Measurements from ENCODE around the gene NHS.

DNA sequence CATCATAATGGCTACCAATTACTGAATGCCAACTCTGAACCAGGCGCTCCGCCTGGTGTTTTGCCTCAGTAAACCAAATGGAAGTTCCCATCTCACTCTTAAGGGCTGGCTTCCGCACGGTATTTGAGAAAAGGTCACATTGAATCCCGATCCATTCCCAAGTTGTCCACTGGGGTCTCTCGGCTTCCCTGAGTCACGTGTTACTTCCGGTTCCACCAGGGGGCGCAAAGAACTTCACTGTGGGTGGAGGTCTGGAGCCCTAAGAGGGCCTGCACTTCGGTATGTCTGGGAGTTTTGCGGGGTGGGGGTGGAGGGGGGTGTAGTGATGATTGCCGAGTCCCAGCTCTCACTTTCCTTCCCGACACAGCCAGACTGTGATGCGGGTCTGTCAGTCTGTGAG, 13.4 kb upstream of the NHS start:
- TF ChIP-seq, protein P1, sequence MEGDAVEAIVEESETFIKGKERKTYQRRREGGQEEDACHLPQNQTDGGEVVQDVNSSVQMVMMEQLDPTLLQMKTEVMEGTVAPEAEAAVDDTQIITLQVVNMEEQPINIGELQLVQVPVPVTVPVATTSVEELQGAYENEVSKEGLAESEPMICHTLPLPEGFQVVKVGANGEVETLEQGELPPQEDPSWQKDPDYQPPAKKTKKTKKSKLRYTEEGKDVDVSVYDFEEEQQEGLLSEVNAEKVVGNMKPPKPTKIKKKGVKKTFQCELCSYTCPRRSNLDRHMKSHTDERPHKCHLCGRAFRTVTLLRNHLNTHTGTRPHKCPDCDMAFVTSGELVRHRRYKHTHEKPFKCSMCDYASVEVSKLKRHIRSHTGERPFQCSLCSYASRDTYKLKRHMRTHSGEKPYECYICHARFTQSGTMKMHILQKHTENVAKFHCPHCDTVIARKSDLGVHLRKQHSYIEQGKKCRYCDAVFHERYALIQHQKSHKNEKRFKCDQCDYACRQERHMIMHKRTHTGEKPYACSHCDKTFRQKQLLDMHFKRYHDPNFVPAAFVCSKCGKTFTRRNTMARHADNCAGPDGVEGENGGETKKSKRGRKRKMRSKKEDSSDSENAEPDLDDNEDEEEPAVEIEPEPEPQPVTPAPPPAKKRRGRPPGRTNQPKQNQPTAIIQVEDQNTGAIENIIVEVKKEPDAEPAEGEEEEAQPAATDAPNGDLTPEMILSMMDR (IDR thresholded peaks at IDR 0.05): peak; percentile 47
- no peak for TF ChIP-seq EZH2 (IDR thresholded peaks at IDR 0.05)

Data from neural progenitor cell (in vitro differentiated cells).